Hippocampal formation (tissue), 2 donors: ENCODE data around the gene ATG13.
"Not testable (repeated sequence)": the region's sequence is repeated elsewhere in the genome, so short reads cannot be mapped to it uniquely, and the experiment has no call there.

Experiments
- DNase-seq, 2 donors: peaks; one replicate each; lab custom pipeline; 2025; lab: John Stamatoyannopoulos, UW

The ATG13 gene

GRCh38 chr11:46617134-46617971, at the start of gene ATG13, which contains the start of gene HARBI1:
TSS of gene ATG13 (plus strand) at chr11:46617553. CDS start at chr11:46644292, 26,739 bp downstream.
TSS of gene HARBI1 (minus strand) at chr11:46617227. CDS start at chr11:46616237, 990 bp downstream.
- DNase-seq: peak; percentile 80 to 92

GRCh38 chr11:46570790-46571398, 46.5 kb upstream of the ATG13 start:
- no peak for DNase-seq

- no peak for DNase-seq
Measured at GRCh38 chr11:46574656-46575055, 42.7 kb upstream of the ATG13 start.

- DNase-seq: no peak
Measured at GRCh38 chr11:46577058-46577457, 40.3 kb upstream of the ATG13 start.

GRCh38 chr11:46582588-46582987, 34.8 kb upstream of the ATG13 start:
- no peak for DNase-seq

- not testable (repeated sequence) for DNase-seq
Measured at GRCh38 chr11:46583513-46583912, 33.8 kb upstream of the ATG13 start.

- DNase-seq: no peak
Measured at GRCh38 chr11:46588131-46588530, 29.2 kb upstream of the ATG13 start.

GRCh38 chr11:46588915-46589314, 28.4 kb upstream of the ATG13 start:
- DNase-seq: no peak

GRCh38 chr11:46590740-46591605, 26.4 kb upstream of the ATG13 start:
- DNase-seq: no peak

GRCh38 chr11:46593550-46594373, 23.6 kb upstream of the ATG13 start, which contains the start of gene AMBRA1:
TSS of gene AMBRA1 (minus strand) at chr11:46594023. CDS start at chr11:46548380, 45,643 bp downstream.
- peak; percentile 80 to 90 for DNase-seq

GRCh38 chr11:46594374-46594700, 23.0 kb upstream of the ATG13 start:
- no peak for DNase-seq

- DNase-seq: no peak
Measured at GRCh38 chr11:46594785-46595184, 22.6 kb upstream of the ATG13 start.

- DNase-seq: no peak
Measured at GRCh38 chr11:46597155-46597554, 20.2 kb upstream of the ATG13 start.

GRCh38 chr11:46597609-46598219, 19.6 kb upstream of the ATG13 start:
- no peak for DNase-seq

- no peak for DNase-seq
Measured at GRCh38 chr11:46599340-46600193, 17.8 kb upstream of the ATG13 start.

GRCh38 chr11:46600194-46600960, 17.0 kb upstream of the ATG13 start:
- DNase-seq: no peak

- DNase-seq: no peak
Measured at GRCh38 chr11:46601129-46601528, 16.2 kb upstream of the ATG13 start.

- no peak for DNase-seq
Measured at GRCh38 chr11:46603704-46604308, 13.5 kb upstream of the ATG13 start.

GRCh38 chr11:46604796-46605195, 12.6 kb upstream of the ATG13 start:
- DNase-seq: no peak
